GM10248 (cell line): ENCODE data around the gene MTF2.

Experiments
- CTCF ChIA-PET: fragments of 300-600 bp; sonication (Branson Sonifier 250); formaldehyde crosslinking; extraction: SDS; loops from one replicate; lab custom pipeline; 2021; ENCODE audit warnings: antibody characterized with exemption; lab: Yijun Ruan, JAX
- POLR2A ChIA-PET: fragments of 350-650 bp; sonication (Branson Sonifier 250); formaldehyde crosslinking; extraction: SDS; loops from one replicate; lab custom pipeline; 2020; ENCODE audit warnings: antibody characterized with exemption; lab: Yijun Ruan, JAX
- DNase-seq: peaks from one replicate; pipeline ENCODE4 v3.0.0; 2012; ENCODE audit errors: extremely low spot score
- CTCF ChIP-seq: IDR thresholded peaks from 2 replicates; pipeline ENCODE4 v1.5.1; 2012; ENCODE audit warnings: mild to moderate bottlenecking, low read depth; ENCODE audit errors: extremely low read depth, missing control alignments, control extremely low read depth

Gene MTF2

DNA sequence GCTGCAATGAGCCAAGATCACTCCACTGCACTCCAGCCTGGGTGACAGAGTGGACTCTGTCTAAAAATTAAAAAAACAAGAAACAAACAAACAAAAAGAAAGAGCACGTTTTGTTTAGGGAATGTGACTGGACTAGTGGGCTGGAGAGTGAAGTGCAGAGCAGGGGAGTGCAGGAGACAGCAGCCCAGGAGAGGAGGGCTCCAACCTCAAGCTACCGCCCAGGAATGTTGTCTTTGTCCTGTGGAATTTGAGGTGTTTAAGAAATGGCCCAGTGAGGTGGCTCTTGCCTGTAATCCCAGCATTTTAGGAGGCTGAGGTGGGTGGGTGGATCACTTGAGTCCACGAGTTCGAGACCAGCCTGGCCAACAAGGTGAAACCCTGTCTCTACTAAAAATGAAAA lies 42.4 kb upstream of the MTF2 start:
- TF ChIP-seq CTCF, result no peak
- ChIA-PET POLR2A (no interaction called here), CTCF (interaction anchor here (1.0 to 6.1 kb wide), 5 partner anchors 13 to 43 kb away, joined by 3 to 27 read pairs (median 4); no protein-coding TSS in a partner anchor)
- no peak for DNase-seq

- no peak for TF ChIP-seq CTCF
- CTCF ChIA-PET, result interaction anchor here (0.9 to 1.7 kb wide), 6 partner anchors 11 to 180 kb away, joined by 3 to 5 read pairs (median 3); no protein-coding TSS in a partner anchor
- DNase-seq, result peak; percentile 60
- POLR2A ChIA-PET, result interaction anchor here (0.5 to 0.7 kb wide), 2 partner anchors 53 to 115 kb away, joined by 4 read pairs; no protein-coding TSS in a partner anchor
These were observed 36.7 kb upstream of the MTF2 start for GRCh38 chr1:93042187-93043056.

DNA sequence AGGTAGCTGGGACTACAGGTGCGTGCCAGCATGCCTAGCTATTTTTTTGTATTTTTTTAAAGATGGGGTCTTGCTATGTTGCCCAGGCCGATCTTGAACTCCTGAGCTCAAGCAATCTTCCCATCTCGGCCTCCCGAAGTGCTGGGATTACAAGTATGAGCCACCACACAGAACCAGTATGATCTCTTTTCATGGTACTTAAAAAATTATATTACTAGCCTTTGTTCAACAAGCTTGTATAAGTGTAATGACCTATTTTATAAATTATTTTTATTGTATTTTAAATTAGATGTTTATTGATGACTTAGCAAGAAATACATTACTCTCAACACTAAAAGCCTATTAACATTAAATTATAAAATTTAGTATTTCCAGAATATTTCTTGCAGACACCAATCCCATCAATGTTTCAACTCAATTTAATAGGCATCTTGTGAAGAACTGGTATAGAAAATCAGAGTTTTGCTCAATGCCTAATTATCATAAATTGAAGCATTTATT lies 36.0 kb upstream of the MTF2 start:
- ChIA-PET POLR2A (interaction anchor here (0.5 to 0.7 kb wide), 2 partner anchors 52 to 116 kb away, joined by 4 read pairs; no protein-coding TSS in a partner anchor), CTCF (interaction anchor here (0.9 to 1.7 kb wide), 5 partner anchors 10 to 180 kb away, joined by 3 to 5 read pairs (median 3); no protein-coding TSS in a partner anchor)
- no peak for TF ChIP-seq CTCF
- no peak for DNase-seq

DNA sequence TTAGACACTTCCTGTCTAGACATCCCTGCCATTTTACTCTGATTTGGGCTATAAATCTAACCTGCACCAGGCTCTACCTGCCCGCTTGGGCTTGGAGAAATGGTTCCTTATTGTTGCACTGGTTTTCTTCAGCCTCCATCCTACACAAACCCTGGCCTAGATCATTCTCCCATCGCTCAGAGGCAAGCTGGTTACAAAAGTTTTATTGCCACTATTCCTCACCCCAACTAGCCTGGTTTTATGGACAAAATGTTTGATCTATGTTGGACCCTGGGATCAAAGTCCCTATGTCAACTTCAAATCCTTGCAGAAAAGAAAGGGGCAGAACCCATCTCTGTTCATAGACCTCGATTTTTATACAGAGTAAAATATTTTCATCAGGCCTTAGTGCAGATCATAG lies 31.5 kb upstream of the MTF2 start:
- no peak for TF ChIP-seq CTCF
- CTCF ChIA-PET, result interaction anchor here (1.0 to 3.8 kb wide), 3 partner anchors 9 to 47 kb away, joined by 3 to 29 read pairs (median 4); no protein-coding TSS in a partner anchor
- DNase-seq, result no peak
- POLR2A ChIA-PET, result no interaction called here

GRCh38 chr1:93051961-93052360 lies 27.1 kb upstream of the MTF2 start:
- DNase-seq, result no peak
- POLR2A ChIA-PET, result no interaction called here
- CTCF ChIA-PET, result no interaction called here
- no peak for TF ChIP-seq CTCF

- POLR2A ChIA-PET, result no interaction called here
- no peak for DNase-seq
- no peak for TF ChIP-seq CTCF
- CTCF ChIA-PET, result interaction anchor here (0.9 to 1.2 kb wide), 2 partner anchors 9 to 33 kb away, joined by 3 to 4 read pairs; no protein-coding TSS in a partner anchor
These were observed 22.9 kb upstream of the MTF2 start for GRCh38 chr1:93056214-93056613.
